CD4-positive, alpha-beta T cell treated with Interleukin-21 for 1 hour (primary cell): ENCODE results near the gene FBXO46.
"Not testable (repeated sequence)": the region's sequence is repeated elsewhere in the genome, so short reads cannot be mapped to it uniquely, and the experiment has no call there.

Experiments
- DNase-seq: peaks from one replicate; pipeline ENCODE4 v3.0.0-alpha.2; 2020

FBXO46 gene

GRCh38 chr19:45766296-45766868 lies 35.7 kb upstream of the FBXO46 start:
- DNase-seq, result no peak

GRCh38 chr19:45765702-45766295 lies 35.1 kb upstream of the FBXO46 start:
- no peak for DNase-seq

- no peak for DNase-seq
Measured at GRCh38 chr19:45764945-45765701, 34.4 kb upstream of the FBXO46 start.

- DNase-seq, result no peak
Measured at GRCh38 chr19:45764475-45764874, 33.8 kb upstream of the FBXO46 start.

GRCh38 chr19:45763691-45764294 lies 33.1 kb upstream of the FBXO46 start:
- no peak for DNase-seq

- no peak for DNase-seq
Measured at GRCh38 chr19:45762870-45763631, 32.4 kb upstream of the FBXO46 start.

- DNase-seq, result no peak
Measured at GRCh38 chr19:45761714-45762113, 31.0 kb upstream of the FBXO46 start.

- DNase-seq, result no peak
Measured at GRCh38 chr19:45758921-45759320, 28.2 kb upstream of the FBXO46 start.

- DNase-seq, result no peak
Measured at GRCh38 chr19:45757695-45758094, 27.0 kb upstream of the FBXO46 start.

- DNase-seq, result no peak
Measured at GRCh38 chr19:45754323-45754722, 23.6 kb upstream of the FBXO46 start.

GRCh38 chr19:45753548-45753947 lies 22.9 kb upstream of the FBXO46 start:
- no peak for DNase-seq

- no peak for DNase-seq
Measured at GRCh38 chr19:45752639-45753038, 21.9 kb upstream of the FBXO46 start.

- not testable (repeated sequence) for DNase-seq
Measured at GRCh38 chr19:45751483-45751882, 20.8 kb upstream of the FBXO46 start.

- DNase-seq, result no peak
Measured at GRCh38 chr19:45747513-45747912, 16.8 kb upstream of the FBXO46 start.

- no peak for DNase-seq
Measured at GRCh38 chr19:45746866-45747265, 16.2 kb upstream of the FBXO46 start.

GRCh38 chr19:45745606-45746005 lies 14.9 kb upstream of the FBXO46 start:
- no peak for DNase-seq

GRCh38 chr19:45742969-45743368 lies 12.3 kb upstream of the FBXO46 start:
- DNase-seq, result no peak

- DNase-seq, result no peak
Measured at GRCh38 chr19:45739498-45740439, 9.1 kb upstream of the FBXO46 start.

- no peak for DNase-seq
Measured at GRCh38 chr19:45733160-45733810, 2.6 kb upstream of the FBXO46 start, which contains the start of gene MEIOSIN. TSS of gene MEIOSIN (plus strand) at chr19:45733439. CDS start at chr19:45735377, 1,938 bp downstream.

- DNase-seq, result no peak
Measured at GRCh38 chr19:45729800-45730290, 851 bp downstream of the FBXO46 start.

GRCh38 chr19:45728683-45729082 lies 2.0 kb downstream of the FBXO46 start:
- not testable (repeated sequence) for DNase-seq
